GM18499 (cell line): ENCODE measurements around the gene ABCC6.
"Not testable (repeated sequence)": the region's sequence is repeated elsewhere in the genome, so short reads cannot be mapped to it uniquely, and the experiment has no call there.

Experiments used
- ATAC-seq: cut with Tn5 transposase; IDR thresholded peaks from one replicate; pipeline ENCODE4 v1.9.1; 2021; ENCODE audit warnings: moderate number of reproducible peaks; ENCODE audit not compliant: insufficient read depth, unreplicated experiment

ABCC6 gene

DNA sequence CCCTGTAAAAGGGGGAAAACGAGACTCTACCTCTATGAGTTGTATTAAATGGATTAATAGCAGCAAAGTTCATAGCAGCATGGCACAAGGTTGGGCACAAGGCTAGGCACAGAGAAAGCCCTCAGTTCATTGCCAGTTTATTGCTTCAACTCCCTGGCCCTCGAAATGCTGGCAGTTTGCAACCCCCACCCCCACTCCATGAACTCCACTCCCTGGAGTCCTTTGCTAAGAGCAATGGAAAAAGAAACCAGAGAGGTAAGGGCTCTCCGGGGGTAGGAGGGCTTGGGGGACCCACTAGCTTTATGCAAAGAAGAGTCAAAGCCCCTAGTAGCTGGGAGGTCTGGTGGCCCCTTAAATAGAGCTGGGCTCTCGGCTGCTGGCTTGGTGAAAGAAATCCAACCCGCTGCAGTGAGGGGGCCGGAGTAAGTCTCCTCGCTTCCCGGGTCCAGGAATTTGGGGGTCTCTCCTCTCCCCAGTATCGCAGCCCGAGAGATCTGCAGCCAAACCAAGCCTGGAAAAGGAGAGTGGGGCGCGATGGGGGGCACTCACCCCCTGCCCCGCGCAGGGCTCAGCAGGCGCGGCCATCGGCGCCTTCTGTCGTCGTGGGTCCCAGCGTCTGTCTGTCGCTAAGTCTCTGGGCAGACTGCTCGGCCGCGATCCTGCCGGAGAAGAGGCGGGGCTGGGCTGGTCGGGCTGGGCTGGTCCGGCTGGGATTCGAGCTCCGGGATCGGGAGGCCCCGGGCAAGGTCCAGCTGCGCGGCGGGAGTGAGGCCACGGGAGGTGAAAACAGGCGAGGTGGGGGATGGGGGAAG lies at the start of gene ABCC6:
TSS of gene ABCC6 (minus strand) at position 645 of the 812 bp plus-strand sequence. CDS start at position 585, 60 bp downstream.
- ATAC-seq = not testable (repeated sequence)

DNA sequence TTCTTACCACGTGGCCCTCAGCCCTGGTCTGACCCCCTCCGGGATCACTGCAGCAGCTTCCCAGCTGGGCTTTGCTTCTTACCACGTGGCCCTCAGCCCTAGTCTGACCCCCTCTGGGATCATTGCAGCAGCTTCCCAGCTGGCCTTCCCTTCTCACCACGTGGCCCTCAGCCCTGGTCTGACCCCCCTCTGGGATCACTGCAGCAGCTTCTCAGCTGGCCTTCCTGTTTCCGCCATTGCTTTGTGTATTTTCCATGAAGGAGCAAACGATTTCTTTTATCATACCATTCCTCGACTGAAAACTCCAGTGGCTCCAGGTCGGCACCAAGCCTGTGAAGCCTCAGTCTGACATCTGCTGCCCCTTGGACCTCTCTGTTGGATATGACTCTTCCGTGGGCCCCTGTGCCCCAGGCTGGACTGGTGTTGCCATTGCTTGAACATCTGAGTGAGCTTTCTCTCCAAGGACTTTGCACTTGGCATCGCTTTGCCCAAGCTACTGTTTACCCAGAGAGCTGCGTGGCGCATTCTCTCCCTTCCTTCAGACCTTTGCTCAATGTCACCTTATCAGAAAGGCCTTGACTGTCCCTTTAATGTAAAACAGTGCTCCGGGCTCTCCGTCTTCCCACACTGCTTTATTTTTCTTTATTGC lies 49.4 kb upstream of the ABCC6 start:
- not testable (repeated sequence) for ATAC-seq

GRCh38 chr16:16271658-16272057 lies 48.4 kb upstream of the ABCC6 start:
- not testable (repeated sequence) for ATAC-seq

- not testable (repeated sequence) for ATAC-seq
Observed at GRCh38 chr16:16268185-16268808, 45.0 kb upstream of the ABCC6 start.

DNA sequence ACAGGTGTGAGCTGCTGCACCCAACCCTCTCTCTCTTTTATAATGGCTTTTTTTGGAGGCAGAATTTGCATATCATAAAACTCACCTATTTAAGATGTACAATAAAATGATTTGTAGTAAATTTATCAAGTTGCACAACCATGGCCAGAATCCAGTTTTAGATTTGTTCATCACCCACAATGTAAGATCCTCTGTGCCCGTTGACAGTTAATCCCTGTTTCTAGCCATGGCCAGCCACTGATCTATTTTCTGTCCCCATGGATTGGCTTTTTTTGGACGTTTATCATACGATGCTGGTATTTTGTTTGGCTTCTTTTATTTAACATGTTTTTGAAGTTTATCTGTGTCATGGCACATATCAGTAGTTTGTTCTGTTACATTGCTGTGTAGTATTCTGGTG lies 44.4 kb upstream of the ABCC6 start:
- not testable (repeated sequence) for ATAC-seq

GRCh38 chr16:16265044-16265443 lies 41.8 kb upstream of the ABCC6 start:
- not testable (repeated sequence) for ATAC-seq

- not testable (repeated sequence) for ATAC-seq
Observed at GRCh38 chr16:16263947-16264346, 40.7 kb upstream of the ABCC6 start.

DNA sequence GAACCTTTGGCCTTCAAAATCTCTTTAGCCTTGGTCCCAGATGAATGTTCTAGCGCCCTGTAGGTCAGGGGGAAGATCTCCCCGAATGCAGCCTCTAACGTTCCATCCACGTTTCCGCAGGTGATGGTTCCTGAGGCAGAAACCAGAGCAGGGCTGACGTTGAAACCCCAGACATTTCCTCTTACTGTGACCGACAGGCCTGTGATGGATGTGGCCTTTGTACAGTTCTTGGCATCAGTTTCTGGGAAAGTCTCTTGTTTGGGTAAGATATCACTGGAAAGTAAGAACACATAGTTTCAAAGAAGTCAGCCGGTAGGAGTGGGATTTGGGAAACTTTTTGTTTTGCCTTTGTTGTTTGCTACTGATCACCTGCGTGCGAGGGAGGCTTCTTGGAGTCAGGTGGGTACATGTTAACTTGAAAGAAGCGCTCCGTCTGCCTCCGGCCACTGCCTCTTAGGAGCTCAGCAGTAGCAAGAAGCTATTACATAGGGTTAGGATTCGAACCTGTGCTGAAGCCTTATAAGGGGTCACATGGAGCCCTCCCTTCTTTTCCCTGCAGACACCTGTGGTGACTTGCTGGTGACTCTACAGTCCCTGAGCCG lies 39.8 kb upstream of the ABCC6 start:
- ATAC-seq = not testable (repeated sequence)

DNA sequence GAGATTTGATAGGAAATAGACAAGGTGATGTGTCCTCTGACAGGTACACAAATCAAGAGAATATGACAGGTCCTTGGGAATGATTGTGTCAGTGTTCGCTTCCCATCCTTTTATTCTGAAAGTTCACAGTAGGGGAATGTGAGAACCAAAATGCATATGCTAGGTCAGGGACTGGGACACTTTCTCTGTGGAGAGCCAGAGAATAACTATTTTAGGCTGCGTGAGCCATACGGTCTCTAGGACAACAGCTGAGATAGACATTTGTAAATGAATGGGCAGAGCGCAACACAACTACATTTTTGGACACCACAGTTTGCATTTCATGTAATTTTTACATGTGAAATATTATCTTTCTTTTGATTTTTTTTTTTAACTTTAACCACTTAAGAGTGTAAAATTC lies 36.7 kb upstream of the ABCC6 start:
- not testable (repeated sequence) for ATAC-seq

GRCh38 chr16:16258822-16259221 lies 35.5 kb upstream of the ABCC6 start:
- not testable (repeated sequence) for ATAC-seq

DNA sequence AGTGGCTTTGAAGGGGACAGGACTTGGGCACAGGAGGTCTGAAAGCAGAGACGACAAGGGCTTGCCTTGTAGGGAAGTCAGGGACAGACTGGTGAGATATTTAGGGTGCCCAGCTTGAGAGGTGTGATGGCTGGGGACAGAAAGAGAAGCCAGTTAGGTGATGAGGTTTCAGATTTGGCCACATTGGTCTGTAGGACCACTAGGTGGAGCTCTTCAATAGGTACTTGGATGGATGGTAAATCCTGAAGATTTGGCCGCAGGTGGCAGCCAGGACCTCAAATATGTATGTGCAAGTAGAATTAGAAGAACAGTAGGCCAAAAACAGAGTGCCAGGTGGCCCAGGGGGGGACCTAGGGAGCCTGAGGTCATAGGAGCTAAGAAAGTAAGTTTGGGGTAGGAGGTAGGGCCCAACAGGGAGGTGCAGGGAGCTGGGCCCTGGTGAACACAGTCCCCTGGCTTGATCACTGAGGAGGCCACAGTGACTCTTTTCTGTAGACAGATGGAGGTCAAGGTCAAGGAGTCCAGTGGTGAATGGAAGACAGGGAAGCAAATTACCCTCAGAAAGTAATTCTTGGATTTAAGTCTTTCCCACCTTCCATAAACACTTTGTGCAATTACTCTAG lies 34.1 kb upstream of the ABCC6 start:
- ATAC-seq = not testable (repeated sequence)

GRCh38 chr16:16252377-16252776 lies 29.1 kb upstream of the ABCC6 start:
- ATAC-seq = not testable (repeated sequence)

- not testable (repeated sequence) for ATAC-seq
Observed at GRCh38 chr16:16249621-16250330, 26.5 kb upstream of the ABCC6 start.

GRCh38 chr16:16247439-16247838 lies 24.1 kb upstream of the ABCC6 start:
- not testable (repeated sequence) for ATAC-seq

- not testable (repeated sequence) for ATAC-seq
Observed at GRCh38 chr16:16246578-16247262, 23.4 kb upstream of the ABCC6 start.

- not testable (repeated sequence) for ATAC-seq
Observed at GRCh38 chr16:16243886-16244285, 20.6 kb upstream of the ABCC6 start.

DNA sequence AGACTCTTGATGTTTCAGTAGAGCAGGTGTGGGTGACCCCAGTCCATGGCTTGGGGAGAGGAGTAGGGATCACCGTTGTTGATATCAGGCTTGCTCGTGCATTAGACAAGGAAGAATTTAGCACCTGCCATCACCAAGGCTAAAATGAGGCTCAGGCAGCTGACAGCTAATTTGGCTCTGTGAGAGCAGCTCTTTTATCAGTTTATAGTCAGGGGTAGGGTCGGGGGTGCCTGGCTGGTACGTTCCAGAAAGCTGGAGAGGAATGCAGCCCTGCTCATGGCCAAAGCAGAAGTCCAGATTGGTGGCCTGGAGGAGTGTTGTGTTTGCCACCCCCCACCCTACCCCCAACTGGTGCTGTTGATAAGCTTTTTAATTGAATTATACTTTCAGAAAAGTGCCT lies 17.4 kb upstream of the ABCC6 start:
- ATAC-seq = not testable (repeated sequence)

GRCh38 chr16:16237738-16238137 lies 14.4 kb upstream of the ABCC6 start:
- ATAC-seq = not testable (repeated sequence)

- not testable (repeated sequence) for ATAC-seq
Observed at GRCh38 chr16:16237071-16237470, 13.8 kb upstream of the ABCC6 start.
